ENCODE results near the gene IQGAP3. TPM values are rescaled to one million over a fixed set of nuclear protein-coding genes. Genes with fewer than 3 reads are reported as not detected.
A peak's percentile ranks its signal among the peaks of the same experiment; 100 is the strongest.

Gene IQGAP3
- total and polyA plus RNA-seq, 2 donors (not counting 1 experiment from before 2014, with no cell fraction given) = 0.07 to 0.12 TPM

DNA sequence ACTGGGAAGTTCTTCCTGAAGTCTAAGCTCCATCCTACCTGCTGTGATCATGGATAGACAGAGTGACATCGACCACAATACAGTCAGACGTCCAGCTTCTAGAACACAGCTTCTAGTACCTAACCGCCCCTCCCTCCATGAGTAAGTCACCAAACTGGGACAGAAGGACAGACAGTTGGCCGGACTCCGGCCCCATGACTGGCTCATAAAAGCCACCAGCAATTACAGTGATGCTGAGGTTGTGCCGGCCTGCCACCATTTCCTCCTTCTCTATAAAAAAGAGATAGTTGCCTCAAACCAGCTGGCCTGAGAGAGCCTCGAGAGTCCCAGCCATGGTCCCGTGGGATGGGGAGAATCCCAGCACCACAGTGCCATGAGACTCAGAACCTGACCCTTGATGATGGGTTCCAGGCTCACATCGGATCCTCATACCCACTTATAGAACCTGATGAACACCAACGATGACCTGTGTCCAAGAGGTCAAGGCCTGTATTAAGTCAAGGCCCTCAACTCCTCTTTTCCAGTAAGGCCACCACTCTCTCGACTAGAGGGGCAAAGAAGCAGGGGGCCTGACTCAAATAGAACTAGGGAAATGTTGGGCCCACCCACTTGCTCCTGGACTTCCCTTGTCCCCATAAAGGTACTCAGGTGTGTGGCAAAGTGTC is 75.2 kb downstream of the IQGAP3 start:
- H3K4me3 Mint-ChIP-seq = peak overlapping the region; percentile 93
- Histone ChIP-seq H3K4me2 (replicated peaks; ENCODE audit: low read depth, low read length, poor library complexity, severe bottlenecking) (peak overlapping the region; percentile 94), H4K20me1 (ENCODE audit: control insufficient read depth, insufficient read depth, low read length, poor library complexity, severe bottlenecking) (peaks cover 80% of the 10 kb centered on the region), H3K4me3 (ENCODE audit: control extremely low read depth in 1 of 5, extremely low read depth in 1 of 5, insufficient read depth in 1 of 5, low read depth in 2 of 5, low read length in 4 of 5) (peak overlapping the region in 1 of 5 experiments; percentile 15), H3K9ac (ENCODE audit: low read length) (peak overlapping the region; percentile 6), H3K36me3 (replicated peaks in 1 of 2; ENCODE audit: control extremely low read depth in 1 of 2, control insufficient read depth in 1 of 2, extremely low read depth in 1 of 2, insufficient read depth in 2 of 2, low read length in 1 of 2) (peaks cover 0 to 9% of the 10 kb centered on the region in 2 experiments), H3K4me1 (ENCODE audit: control insufficient read depth in 2 of 2, insufficient read depth in 2 of 2, low read length in 2 of 2) (peaks cover 78 to 83% of the 10 kb centered on the region in 2 donors), H3K79me2 (ENCODE audit: control insufficient read depth, insufficient read depth, low read length) (peaks cover 92% of the 10 kb centered on the region), H3K9me3 (ENCODE audit: control extremely low read depth in 1 of 3, control insufficient read depth in 2 of 3, insufficient read depth in 1 of 3, low read length in 2 of 3) (peaks cover 0 to 5% (median 0%) of the 10 kb centered on the region in 3 donors), H3K27me3 (replicated peaks in 1 of 4; ENCODE audit: control extremely low read depth in 1 of 4, control insufficient read depth in 3 of 4, insufficient read depth in 4 of 4, low read length in 3 of 4) (no peaks in the 10 kb centered on the region), H3K27ac (ENCODE audit: low read length in 2 of 2) (peak overlapping the region; percentile 16 to 94), H2AFZ (ENCODE audit: insufficient read depth, low read depth, low read length, poor library complexity, severe bottlenecking) (no peak overlapping the region)
- ATAC-seq (ENCODE audit: low read depth) (no peak), DNase-seq (peak; percentile 24)
- H3K27ac Mint-ChIP-seq = peak overlapping the region; percentile 78
- ChIA-PET CTCF (interaction anchor here (1.2 to 11.7 kb wide), 3 partner anchors 11 to 228 kb away, joined by 3 to 383 read pairs (median 5); no protein-coding TSS in a partner anchor), POLR2A (interaction anchor here (0.6 kb wide), 2 partner anchors 28 to 85 kb away, joined by 3 to 6 read pairs; no protein-coding TSS in a partner anchor)
- WGBS (ENCODE audit: insufficient coverage) = 62% methylated on average over 11 of the region's 11 CpGs
- H3K4me1 Mint-ChIP-seq = peaks cover 77% of the 10 kb centered on the region
- TF ChIP-seq EZH2 (IDR thresholded peaks at IDR 0.05; ENCODE audit: borderline replicate concordance, insufficient read depth, low read depth, low read length, poor library complexity, severe bottlenecking) = no peak
- TF ChIP-seq, protein P1, sequence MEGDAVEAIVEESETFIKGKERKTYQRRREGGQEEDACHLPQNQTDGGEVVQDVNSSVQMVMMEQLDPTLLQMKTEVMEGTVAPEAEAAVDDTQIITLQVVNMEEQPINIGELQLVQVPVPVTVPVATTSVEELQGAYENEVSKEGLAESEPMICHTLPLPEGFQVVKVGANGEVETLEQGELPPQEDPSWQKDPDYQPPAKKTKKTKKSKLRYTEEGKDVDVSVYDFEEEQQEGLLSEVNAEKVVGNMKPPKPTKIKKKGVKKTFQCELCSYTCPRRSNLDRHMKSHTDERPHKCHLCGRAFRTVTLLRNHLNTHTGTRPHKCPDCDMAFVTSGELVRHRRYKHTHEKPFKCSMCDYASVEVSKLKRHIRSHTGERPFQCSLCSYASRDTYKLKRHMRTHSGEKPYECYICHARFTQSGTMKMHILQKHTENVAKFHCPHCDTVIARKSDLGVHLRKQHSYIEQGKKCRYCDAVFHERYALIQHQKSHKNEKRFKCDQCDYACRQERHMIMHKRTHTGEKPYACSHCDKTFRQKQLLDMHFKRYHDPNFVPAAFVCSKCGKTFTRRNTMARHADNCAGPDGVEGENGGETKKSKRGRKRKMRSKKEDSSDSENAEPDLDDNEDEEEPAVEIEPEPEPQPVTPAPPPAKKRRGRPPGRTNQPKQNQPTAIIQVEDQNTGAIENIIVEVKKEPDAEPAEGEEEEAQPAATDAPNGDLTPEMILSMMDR (IDR thresholded peaks at IDR 0.05) = no peak
- H3K9me3 Mint-ChIP-seq (ENCODE audit: insufficient read depth) = no peaks in the 10 kb centered on the region
- intact Hi-C loops (cut with micrococcal nuclease) = no loop called here
- H3K27me3 Mint-ChIP-seq = no peaks in the 10 kb centered on the region
